Osteoblast (primary cell): Measurements from ENCODE around the gene SRD5A1. TPM values are rescaled to one million over a fixed set of nuclear protein-coding genes. Genes with fewer than 3 reads are reported as not detected.

Experiments
- DNase-seq: peaks from one replicate; pipeline ENCODE4 v3.0.0; 2011; ENCODE audit warnings: low spot score, mixed read lengths; ENCODE audit not compliant: insufficient read length; ENCODE audit errors: missing footprints
- H2AFZ ChIP-seq: 2 replicates; pipeline ENCODE4 v1.6.0; 2011; ENCODE audit warnings: mild to moderate bottlenecking, low read length
- H3K27ac ChIP-seq: 2 replicates; pipeline ENCODE4 v1.5.1; 2011; ENCODE audit warnings: mild to moderate bottlenecking, low read depth, low read length, moderate library complexity
- H3K27me3 ChIP-seq: 2 replicates; pipeline ENCODE4 v1.6.0; 2012; ENCODE audit warnings: mild to moderate bottlenecking, control low read depth, inconsistent platforms, low read length, moderate library complexity; ENCODE audit not compliant: insufficient read depth
- H3K36me3 ChIP-seq: 2 replicates; pipeline ENCODE4 v1.5.1; 2011; ENCODE audit warnings: mild to moderate bottlenecking, low read length, control low read depth, moderate library complexity; ENCODE audit not compliant: insufficient read depth
- H3K4me1 ChIP-seq: 2 replicates; pipeline ENCODE4 v1.5.1; 2011; ENCODE audit warnings: mild to moderate bottlenecking, low read length, control low read depth, moderate library complexity; ENCODE audit not compliant: insufficient read depth
- H3K4me2 ChIP-seq: 2 replicates; pipeline ENCODE4 v1.6.0; 2011; ENCODE audit warnings: mild to moderate bottlenecking, low read length; ENCODE audit not compliant: insufficient read depth
- H3K4me3 ChIP-seq: fragments of 200-600 bp; sonication (generic); 3 replicates; pipeline ENCODE4 v1.5.1; 2012; ENCODE audit warnings: mild to moderate bottlenecking, low read length, inconsistent platforms; ENCODE audit not compliant: insufficient read depth
- H3K79me2 ChIP-seq: 2 replicates; pipeline ENCODE4 v1.6.0; 2012; ENCODE audit warnings: mild to moderate bottlenecking, low read length, control low read depth, inconsistent platforms; ENCODE audit not compliant: insufficient read depth
- H3K9me3 ChIP-seq: 2 replicates; pipeline ENCODE4 v1.5.1; 2011; ENCODE audit warnings: low read depth, low read length, control low read depth
- H4K20me1 ChIP-seq: 2 replicates; pipeline ENCODE4 v1.6.0; 2012; ENCODE audit warnings: mild to moderate bottlenecking, low read length, control low read depth; ENCODE audit not compliant: insufficient read depth
- CTCF ChIP-seq: IDR thresholded peaks from 2 replicates; pipeline ENCODE4 v1.5.1; 2011; ENCODE audit warnings: mild to moderate bottlenecking, low read depth, low read length, moderate library complexity; ENCODE audit errors: extremely low read depth
- total RNA-seq: library from RNA; depleted of rRNA; stranded (reverse); fragments of >200 nt; gene quantifications from 2 replicates; pipeline ENCODE4 v1.2.3, GENCODE V29; 2012

Gene SRD5A1
- total RNA-seq, 1 donor = 9.4 TPM

- H3K4me2 ChIP-seq = peak within 1 kb of the TSS; percentile 94
- peaks cover 45% of the 10 kb centered on the region for H3K79me2 ChIP-seq
- peaks cover 22% of the 10 kb centered on the region for H3K4me1 ChIP-seq
- DNase-seq = peak; percentile 99
- H3K27ac ChIP-seq = peak within 1 kb of the TSS; percentile 89
- peak within 1 kb of the TSS; percentile 88 for H3K4me3 ChIP-seq
- peaks cover 40% of the 10 kb centered on the region for H4K20me1 ChIP-seq
- no peaks in the 10 kb centered on the region for H3K27me3 ChIP-seq
- no peaks in the 10 kb centered on the region for H3K9me3 ChIP-seq
- no peak for TF ChIP-seq CTCF
- peak within 1 kb of the TSS; percentile 93 for H2AFZ ChIP-seq
- no peaks in the 10 kb centered on the region for H3K36me3 ChIP-seq
Observed at GRCh38 chr5:6713274-6714225, 80.3 kb downstream of the SRD5A1 start, which contains the start of gene TENT4A. TSS of gene TENT4A (plus strand) at chr5:6713432. CDS start at chr5:6713984, 552 bp downstream.

- Histone ChIP-seq H4K20me1 (peaks cover 43% of the 10 kb centered on the region), H3K27ac (peak overlapping the region; percentile 36), H3K4me3 (peak overlapping the region; percentile 80), H3K27me3 (no peaks in the 10 kb centered on the region), H3K9me3 (no peaks in the 10 kb centered on the region), H3K4me1 (peaks cover 22% of the 10 kb centered on the region), H3K4me2 (peak overlapping the region; percentile 86), H2AFZ (no peak overlapping the region), H3K36me3 (no peaks in the 10 kb centered on the region), H3K79me2 (peaks cover 52% of the 10 kb centered on the region)
- peak; percentile 90 for DNase-seq
- no peak for TF ChIP-seq CTCF
Observed at GRCh38 chr5:6714226-6715041, 81.2 kb downstream of the SRD5A1 start.

GRCh38 chr5:6715271-6715670, 82.0 kb downstream of the SRD5A1 start:
- Histone ChIP-seq H2AFZ (no peak overlapping the region), H3K4me3 (peak overlapping the region; percentile 80), H3K27me3 (no peaks in the 10 kb centered on the region), H4K20me1 (peaks cover 51% of the 10 kb centered on the region), H3K9me3 (no peaks in the 10 kb centered on the region), H3K79me2 (peaks cover 61% of the 10 kb centered on the region), H3K27ac (peak overlapping the region; percentile 36), H3K4me2 (peak overlapping the region; percentile 86), H3K36me3 (no peaks in the 10 kb centered on the region), H3K4me1 (peaks cover 28% of the 10 kb centered on the region)
- TF ChIP-seq CTCF = no peak
- no peak for DNase-seq
